Mesenteric fat pad (tissue), 1 donor: ENCODE results near the gene RAB19. TPM values are rescaled to one million over a fixed set of nuclear protein-coding genes. Genes with fewer than 3 reads are reported as not detected.
"Not testable (repeated sequence)": the region's sequence is repeated elsewhere in the genome, so short reads cannot be mapped to it uniquely, and the experiment has no call there.

ENCODE experiments used
- DNase-seq: peaks from one replicate; pipeline ENCODE4 v3.0.0-alpha.2; 2020; ENCODE audit warnings: low spot score
- total RNA-seq: library from RNA; stranded (reverse); fragmentation: NEBNext Ultra II Directional; extraction: Animal tissue kit (Norgen Biotek cat#: 25700); gene quantifications from one replicate; pipeline ENCODE4 v1.2.1, GENCODE V29; 2021
- donor health status: DM: yes; HTN: yes; CAD: no.

The RAB19 gene
- total RNA-seq, 1 donor from 2014 or later: not detected

DNA sequence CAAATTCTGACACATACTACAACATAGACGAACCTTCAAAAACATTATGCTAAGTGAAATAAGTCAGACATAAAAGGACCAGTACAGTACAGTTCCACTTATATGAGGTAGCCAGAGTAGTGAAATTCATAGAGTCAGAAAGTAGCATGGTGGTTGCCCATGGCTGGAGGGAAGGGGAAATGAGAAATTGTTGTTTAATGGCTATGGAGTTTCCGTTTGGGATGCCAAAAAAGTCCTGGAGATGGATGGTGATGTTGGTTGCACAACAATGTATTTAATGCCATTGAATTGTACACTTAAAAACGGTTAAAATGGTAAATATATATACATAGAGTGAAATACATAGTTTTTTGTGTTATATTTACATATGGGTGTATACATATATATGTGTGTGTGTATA is 3.5 kb upstream of the RAB19 start:
- DNase-seq: no peak

DNA sequence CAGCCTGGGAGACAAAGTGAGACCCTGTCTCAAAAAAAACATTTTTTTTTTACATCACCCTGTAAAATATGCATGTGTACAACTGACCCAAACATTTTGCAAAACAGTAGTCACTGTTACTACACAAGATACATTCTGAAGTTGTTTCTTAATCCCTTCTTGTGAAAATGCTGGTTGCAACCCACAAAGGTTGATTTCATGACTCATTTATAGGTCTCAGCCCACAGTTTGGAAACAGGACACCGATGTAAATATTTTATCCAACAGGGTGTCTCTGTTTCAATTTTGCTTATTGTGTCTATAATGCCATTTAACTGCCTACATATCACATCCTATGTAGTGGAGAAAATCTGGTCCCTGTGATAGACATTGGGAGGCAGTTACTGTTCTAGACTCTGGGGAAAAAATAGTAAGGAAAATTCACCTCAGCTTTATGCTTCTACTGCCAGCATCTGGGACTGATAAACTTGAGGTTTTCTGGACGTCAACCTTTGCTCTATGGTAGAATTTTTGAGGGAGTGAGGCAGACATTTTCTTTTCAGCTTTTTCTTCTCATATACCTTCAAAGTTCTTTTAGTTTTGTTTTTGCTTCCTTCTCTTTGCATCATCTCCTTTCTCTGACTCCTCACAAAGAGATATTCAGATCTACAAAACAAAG is 1.6 kb upstream of the RAB19 start:
- no peak for DNase-seq

DNA sequence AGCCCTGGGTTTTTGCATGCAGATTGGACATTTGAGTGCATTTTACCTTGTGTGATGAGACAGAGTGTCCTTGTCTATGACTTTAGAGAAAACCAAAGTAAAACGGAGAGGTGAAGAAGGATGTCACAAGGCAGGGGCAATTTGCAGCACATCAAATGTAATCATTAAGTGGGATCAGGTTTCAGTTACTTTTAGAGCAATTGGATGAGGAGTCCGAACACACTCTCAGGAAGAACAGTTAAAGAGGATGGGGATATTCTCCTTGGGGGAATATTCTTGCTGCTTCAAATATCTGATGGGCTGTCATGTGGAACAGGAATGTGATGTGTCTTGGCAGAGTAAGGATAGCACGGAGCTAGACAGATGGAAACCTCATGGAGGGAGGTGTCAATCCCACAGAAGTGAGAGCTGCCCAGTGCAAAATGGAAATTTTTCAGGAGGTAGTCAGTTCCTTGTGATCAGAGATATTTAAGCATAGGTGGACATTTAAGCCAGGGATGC is 757 bp downstream of the RAB19 start:
- DNase-seq: no peak

DNA sequence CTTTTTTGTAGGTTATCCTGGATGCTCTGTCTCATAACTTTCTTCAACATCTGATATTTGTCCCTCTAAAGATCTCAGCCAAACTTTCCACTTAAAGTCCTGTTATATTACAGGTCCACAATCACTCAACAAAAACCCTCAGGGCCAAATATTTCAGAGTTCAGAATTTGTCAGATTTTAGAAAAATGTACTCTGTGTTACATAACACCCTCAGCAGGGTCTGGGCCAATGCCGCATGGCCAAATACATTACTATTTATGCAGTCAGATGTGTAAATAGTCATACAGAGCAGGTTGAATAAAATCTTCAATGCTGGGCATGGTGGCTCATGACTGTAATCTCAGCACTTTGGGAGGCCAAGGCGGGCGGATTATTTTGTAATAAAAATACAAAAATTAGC is 11.5 kb downstream of the RAB19 start:
- DNase-seq: no peak

DNA sequence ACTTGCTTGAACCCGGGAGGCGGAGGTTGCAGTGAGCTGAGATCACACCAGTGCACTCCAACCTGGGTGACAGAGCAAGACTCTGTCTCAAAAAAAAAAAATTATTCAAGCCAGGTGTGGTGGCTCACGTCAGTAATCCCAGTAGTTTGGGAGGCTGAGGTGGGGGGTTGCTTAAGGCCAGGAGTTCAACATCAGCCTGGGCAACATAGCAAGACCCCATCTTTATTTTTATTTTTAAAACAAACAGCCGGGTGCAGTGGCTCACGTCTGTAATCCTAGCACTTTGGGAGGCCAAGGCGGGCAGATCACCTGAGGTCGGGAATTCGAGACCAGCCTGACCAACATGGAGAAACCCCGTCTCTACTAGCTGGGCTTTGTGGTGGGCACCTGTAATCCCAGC is 12.0 kb downstream of the RAB19 start:
- DNase-seq: not testable (repeated sequence)

DNA sequence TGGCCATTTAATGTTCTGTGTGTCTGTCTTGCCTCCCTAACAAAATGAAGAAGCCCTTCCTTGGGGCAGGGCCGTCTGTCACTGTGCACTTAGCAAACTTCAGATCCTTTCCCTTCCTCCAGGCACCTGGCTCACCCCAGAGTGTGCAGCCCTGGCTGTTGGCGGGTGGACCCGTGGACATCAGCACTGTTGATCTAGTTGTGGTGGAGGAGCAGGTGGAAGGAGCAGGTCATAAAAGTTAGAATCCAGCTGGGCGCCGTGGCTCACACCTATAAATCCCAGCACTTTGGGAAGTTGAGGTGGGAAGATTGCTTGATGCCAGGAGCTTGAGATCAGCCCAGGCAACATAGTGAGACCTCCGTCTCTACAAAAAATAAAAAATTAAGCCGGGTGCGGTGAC is 12.7 kb downstream of the RAB19 start:
- no peak for DNase-seq

DNA sequence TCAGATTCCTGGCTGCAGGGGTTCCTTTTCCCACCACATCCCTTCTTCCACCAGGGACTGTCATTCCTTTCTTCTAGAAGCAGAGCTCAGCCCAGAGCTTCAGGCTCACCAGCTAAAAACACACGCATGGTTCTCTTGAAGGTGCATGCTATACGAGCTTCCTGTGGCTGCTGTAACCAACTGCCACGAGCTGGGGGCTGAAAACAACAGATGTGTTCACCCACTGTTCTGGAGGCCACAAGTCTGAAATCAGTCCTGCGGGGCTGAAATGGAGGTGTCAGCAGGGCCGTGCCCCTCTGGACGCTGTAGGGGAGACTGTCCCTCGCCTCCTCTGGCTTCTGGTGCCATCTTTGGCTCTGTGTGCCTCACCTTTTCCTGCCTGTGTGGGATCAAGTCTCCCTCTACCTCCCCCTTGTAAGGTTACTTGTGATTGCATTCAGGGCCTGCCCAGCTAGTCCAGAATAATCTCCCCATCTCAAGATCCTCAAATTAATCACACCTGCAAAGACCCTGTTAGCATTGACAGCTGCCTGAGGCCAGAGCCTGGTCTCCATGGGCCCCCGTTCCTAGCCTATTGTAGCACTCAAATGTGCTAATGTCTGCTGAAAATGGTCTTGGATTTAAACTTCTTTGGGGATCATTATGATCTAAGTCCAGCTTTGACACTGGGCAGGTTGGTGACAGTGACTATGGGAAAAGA is 13.7 kb downstream of the RAB19 start:
- DNase-seq: no peak

DNA sequence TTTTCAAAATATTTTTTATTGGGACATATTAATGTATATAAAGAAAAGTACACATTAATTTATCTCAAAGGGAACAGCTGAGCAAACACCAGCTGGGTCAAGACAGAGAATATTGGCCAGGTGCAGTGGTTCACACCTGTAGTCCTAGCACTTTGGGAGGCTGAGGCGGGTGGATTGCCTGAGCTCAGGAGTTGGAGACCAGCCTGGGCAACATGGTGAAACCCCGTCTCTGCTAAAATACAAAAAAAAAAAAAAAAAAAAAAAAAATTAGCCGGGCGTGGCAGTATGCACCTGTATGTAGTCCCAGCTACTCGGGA is 14.3 kb downstream of the RAB19 start:
- not testable (repeated sequence) for DNase-seq

DNA sequence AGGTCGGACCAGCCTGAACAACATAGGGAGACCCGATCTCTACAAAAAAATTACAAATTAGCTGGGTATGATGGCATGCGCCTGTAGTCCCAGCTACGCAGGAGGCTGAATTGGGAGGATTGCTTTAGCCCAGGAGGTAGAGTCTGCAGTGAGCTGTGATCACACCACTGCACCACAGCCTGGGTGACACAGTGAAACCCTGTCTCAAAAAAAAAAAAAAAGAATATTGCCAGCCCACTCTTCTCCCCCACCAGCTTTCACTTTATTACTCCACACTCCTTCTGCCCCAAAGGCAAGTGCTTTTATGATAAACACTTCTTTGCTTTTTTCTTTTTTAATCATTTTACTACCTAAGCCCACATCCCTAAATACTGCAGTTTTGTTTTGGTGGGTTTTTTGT is 14.8 kb downstream of the RAB19 start:
- no peak for DNase-seq

DNA sequence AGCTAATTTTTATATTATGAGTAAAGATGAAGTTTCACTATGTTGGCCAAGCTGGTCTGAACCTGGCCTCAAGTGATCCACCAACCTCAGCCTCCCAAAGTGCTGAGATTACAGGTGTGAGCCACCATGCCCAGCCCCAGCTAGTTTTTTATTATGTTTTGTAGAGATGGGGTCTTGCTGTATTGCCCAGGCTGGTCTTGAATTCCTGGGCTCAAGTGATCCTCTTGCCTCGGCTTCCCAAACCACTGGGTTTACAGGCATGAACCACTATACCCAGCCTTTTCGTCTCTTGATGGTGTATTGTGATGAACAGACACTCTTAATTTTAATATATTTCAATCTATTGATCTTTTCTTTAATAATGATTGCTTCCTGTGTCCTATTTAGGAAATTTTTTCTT is 17.7 kb downstream of the RAB19 start:
- no peak for DNase-seq

DNA sequence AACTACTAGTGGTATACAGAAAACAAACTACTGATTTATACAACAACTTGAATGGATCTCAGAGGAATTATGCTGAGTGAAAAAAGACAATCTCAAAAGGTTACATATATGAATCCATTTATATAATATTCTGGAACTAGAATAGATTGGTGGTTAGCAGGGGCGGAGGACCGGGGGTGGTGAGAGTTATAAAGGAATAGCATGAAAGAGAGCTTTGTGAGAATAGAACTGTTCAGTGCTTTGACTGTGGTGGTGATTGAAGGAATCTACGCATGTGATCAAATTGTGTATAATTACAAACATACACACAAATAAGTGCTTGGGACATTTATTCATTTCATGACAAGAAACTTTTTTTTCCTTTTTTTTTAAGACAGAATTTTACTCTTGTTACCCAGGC is 19.6 kb downstream of the RAB19 start:
- DNase-seq: no peak

DNA sequence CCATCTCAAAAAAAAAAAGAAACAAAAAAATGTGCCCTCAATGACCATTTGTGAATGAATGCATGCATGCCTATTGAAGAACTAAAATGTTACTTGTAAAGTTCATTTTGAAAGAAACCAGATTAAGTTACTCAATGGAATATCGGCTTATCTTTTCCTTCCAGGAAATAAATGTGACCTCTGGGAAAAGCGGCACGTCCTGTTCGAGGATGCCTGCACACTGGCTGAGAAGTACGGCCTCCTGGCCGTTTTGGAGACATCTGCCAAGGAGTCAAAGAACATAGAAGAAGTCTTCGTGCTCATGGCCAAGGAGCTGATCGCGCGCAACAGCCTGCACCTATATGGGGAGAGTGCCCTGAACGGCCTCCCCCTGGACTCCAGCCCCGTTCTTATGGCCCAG is 21.9 kb downstream of the RAB19 start:
- DNase-seq: no peak

DNA sequence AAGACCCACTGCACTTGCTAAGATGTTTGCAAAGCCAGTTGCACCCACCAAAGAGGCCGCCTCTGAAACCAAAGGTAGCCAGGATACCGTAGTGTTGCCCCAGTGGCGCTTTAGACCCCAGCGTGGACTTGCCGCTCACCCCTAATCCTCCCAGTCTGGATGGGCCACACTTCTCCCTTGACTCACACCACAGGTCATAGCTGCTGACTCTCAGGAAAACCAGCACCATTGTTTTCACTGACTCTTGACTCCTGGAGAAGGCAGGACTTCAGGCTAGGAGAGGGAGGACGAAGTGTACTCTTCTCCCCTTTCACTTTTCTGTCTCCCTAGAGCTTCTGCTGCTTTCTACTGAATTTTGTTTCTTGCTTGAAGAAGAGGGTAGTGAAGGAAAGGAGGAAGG is 22.3 kb downstream of the RAB19 start:
- no peak for DNase-seq

DNA sequence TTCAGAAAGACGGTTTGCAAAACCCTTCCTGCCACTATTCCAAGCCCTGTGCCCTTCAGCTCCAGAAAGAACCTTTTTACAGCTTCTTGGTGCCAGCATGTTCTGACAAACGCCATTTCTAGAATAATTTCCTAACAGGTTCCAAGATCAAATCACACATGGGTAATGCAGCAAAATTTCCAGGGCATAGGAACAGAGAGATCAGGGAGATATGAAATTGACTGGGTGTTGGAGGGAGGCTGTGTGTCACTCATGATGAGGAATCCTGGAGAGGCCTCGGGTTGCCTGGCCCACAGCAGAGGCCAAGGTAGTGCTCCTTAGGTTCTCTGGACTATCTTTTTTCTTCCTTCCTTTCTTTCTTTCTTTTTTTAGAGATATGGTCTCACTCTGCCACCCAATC is 29.5 kb downstream of the RAB19 start:
- no peak for DNase-seq

DNA sequence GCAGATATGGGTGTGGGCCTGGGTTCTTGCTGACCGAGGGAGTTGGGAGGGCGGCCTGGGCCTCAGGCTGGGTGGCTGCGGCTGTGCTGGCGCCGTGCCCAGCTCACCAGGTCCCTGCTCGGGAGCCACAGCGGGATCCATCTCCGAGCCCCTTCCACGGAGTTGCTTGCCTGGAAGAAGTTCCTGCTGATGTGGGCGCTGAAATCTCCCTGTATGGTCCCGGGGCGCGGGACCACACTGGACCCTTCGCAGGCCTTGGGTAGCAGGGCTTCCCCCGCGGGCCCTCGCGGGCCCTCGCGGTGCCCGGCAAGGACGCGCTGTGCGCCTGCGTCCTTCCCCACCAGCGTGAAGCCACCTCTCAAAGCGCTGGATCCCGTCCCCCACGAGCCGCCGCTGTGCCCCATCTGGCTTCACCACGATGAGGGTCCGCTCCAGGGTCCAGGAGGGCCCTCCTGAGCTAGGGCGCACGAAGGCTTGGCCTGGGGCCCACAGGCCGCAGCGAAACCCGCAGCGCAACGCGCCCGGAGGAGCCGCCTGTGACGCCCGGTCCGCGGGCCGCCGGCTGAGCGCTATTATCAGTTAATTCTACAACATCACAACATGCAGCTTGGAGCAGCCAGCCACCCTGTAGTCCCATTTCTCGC is 31.5 kb downstream of the RAB19 start:
- DNase-seq: no peak

DNA sequence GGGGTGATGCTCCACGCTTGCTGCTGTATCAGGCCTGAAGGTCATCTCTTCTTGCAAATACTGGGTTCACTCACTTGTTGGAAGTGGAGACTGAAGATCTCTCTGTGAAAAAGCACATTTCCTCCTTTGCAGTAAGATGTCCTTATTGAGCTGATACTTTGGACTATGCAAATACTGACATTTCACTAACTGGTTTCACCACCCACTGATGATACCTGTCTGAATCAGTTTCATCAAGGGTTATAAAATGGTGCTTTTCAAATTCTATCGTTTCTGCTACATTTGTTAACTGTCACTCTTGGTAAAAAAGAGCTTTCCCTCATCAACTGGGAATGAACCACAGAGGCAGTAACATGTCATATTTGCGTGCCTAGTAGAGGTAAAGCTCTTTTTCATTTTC is 35.5 kb downstream of the RAB19 start:
- DNase-seq: no peak

DNA sequence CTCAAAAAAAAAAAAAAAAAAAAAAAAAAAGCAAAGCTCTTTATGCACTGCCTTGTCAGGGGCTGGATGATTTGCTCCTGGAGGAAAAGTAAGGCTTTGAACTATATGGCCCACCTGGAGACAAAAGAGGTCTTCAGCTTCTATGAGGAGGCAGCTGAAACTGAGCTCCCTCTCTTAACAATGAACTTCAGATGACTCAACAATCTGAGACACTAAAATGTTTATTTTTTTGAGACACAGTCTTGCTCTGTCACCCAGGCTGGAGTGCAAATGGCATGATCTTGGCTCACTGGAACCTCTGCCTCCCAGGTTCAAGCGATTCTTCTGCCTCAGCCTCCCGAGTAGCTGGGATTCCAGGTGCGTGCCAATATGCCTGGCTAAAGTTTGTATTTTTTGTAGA is 36.7 kb downstream of the RAB19 start:
- no peak for DNase-seq

DNA sequence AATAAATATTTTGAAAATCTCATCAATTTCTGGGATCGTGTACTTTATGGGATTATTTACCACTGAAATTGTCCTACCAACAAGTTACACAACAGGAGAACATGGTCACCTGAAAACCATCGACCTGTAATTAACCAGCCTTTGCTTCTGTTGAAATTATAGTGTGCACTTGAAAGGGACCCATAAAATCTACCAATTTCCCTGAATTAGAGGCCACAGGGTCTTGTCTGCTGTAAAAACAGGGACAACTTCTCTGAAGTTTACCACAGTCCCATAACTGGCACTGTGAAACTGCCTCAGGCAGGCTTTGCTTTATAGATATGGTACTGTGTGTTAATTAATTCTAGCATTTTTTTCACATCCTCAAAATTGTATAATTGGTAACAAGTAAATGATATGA is 37.7 kb downstream of the RAB19 start:
- DNase-seq: no peak

DNA sequence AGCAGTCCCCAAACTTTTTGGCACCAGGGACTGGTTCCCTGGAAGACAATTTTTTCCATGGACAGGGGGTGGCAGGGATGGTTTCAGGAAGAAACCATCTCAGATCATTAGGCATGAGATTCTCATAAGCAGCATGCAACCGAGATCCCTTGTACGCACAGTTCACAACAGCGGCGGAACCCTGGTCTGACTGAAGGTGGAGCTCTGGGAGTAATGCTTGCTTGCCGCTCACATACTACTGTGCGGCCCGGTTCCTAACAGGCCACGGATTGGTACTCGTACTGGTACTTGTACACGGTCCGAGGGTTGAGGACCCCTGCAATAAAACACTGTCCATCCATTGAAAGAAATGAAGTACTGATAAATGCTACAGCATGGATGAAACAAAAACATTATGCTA is 42.6 kb downstream of the RAB19 start:
- no peak for DNase-seq

DNA sequence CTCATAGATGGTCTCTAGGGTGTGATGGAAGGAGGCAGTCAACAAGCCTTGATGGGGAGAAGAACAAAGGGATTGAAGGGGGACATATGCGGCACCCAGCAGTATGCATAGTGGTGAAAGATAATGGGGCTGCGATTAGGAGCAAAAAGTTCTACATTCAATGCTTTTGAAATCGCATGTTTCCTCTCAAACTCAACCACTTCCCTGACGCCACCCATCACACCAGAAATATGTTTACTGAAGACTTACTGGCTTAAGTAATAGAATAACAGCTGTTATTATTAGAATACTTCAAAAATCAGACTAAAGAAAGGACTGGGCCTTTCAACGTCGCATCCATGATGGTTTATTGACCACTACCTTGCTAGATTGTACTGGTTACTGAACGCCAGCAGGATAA is 44.0 kb downstream of the RAB19 start:
- no peak for DNase-seq

DNA sequence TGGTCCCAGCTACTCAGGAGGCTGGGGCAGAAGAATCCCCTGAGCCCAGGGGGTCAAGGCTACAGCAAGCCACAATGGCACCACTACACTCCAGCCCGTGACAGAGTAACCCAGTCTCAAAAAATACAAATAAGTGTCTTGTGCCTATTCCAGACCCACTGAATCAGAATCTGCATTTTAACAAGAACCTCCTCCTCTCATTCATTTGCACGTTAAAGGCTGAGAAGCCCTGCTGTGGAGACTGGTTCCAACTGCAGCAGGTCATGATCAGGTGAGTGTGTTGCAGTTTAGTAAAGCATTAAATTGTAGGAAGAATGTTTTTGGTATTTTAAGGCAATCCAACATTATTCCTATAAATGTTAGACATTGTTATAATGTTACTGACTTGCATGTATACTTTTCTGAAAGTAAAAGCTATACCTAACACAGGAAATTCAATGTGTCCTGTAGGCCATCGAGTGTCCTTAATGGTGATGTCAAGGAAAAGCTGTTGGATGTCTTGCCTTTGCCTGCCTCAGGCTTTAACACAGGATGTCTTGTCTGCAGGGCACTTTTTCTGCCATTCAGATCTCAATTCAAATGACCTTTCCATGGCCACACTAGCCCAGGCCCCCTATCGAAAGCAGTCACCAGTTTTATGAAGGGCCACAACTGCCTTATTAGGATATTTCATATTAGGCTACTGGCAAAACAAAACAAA is 45.1 kb downstream of the RAB19 start:
- no peak for DNase-seq

DNA sequence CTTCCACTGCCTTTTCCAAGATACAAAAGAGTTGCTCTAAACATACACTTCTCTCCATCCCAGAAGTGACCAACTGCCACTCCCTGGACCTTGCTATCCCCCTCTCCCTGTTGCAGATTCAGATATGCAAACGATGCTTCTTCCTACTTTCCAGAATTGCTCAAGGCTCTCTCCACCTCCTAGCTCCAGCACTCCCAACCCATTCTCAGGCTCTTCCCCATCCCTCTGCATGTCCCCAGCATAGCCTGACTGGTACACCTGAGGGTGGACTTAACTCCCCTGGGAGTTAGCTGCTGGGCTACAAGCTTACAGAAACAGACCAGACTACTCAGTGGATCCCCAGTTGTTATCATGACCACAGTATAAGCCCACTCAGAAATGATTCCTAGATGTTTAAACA is 47.9 kb downstream of the RAB19 start:
- no peak for DNase-seq
